ENCODE data around the gene RPL14. TPM values are rescaled to one million over a fixed set of nuclear protein-coding genes. Genes with fewer than 3 reads are reported as not detected.

The RPL14 gene
- total RNA-seq, 4 donors from 2014 or later = 428 to 617 (median 466) TPM

DNA sequence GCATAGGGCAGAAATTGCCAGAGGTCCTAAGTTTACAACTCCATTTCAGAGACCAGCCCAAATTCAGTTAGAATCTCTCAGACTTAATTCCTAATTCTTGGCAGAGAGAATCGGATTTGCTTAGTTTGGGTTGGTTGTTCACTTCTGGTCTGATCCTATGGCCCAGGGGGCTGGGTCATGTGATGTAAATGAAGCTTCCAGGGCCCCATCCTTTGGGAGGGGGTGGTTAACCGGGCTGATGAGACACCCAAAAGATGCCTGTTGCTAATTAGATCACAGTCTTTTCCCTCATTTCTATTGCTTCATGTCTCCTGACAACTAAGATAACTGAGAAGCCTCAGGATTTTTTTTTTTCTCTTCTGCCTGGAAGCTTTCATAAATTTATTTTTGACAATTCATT is 37.6 kb downstream of the RPL14 start:
- Histone ChIP-seq H3K9me3 (no peaks in the 10 kb centered on the region), H3K27ac (no peak overlapping the region), H3K27me3 (no peaks in the 10 kb centered on the region), H3K4me1 (no peaks in the 10 kb centered on the region), H3K36me3 (no peaks in the 10 kb centered on the region), H3K4me3 (no peak overlapping the region)
- TF ChIP-seq, protein P1, sequence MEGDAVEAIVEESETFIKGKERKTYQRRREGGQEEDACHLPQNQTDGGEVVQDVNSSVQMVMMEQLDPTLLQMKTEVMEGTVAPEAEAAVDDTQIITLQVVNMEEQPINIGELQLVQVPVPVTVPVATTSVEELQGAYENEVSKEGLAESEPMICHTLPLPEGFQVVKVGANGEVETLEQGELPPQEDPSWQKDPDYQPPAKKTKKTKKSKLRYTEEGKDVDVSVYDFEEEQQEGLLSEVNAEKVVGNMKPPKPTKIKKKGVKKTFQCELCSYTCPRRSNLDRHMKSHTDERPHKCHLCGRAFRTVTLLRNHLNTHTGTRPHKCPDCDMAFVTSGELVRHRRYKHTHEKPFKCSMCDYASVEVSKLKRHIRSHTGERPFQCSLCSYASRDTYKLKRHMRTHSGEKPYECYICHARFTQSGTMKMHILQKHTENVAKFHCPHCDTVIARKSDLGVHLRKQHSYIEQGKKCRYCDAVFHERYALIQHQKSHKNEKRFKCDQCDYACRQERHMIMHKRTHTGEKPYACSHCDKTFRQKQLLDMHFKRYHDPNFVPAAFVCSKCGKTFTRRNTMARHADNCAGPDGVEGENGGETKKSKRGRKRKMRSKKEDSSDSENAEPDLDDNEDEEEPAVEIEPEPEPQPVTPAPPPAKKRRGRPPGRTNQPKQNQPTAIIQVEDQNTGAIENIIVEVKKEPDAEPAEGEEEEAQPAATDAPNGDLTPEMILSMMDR (IDR thresholded peaks at IDR 0.05) = no peak
- TF ChIP-seq POLR2AphosphoS5 (IDR thresholded peaks at IDR 0.05) (no peak), EP300 (IDR thresholded peaks at IDR 0.05) (no peak), POLR2A (IDR thresholded peaks at IDR 0.05) (no peak)
- WGBS = 31% methylated on average over 2 of the region's 2 CpGs
- no peak for DNase-seq (ENCODE audit: low spot score in 2 of 2)

DNA sequence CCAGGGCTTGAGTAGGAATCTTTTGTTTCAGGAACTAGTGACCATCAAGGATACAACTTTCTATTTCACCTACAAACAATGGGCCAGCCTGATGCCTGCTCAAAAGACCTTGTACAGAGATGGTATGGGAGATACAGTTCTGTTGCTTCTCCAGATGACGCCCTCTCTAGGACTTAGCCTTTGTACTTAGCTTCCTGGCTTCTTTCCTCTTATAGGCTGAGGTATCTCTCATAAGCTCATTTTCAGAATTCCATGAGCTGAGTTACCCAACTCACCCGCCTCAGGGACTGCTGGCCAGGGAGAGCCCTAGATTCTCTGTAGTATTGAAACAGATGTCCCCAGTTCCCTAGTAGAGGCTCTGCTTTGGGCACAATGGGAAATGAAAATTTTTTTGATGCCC is 40.1 kb downstream of the RPL14 start:
- no peaks in the 10 kb centered on the region for H3K9me3 ChIP-seq
- TF ChIP-seq, protein P1 (IDR thresholded peaks at IDR 0.05) = no peak
- TF ChIP-seq POLR2A (IDR thresholded peaks at IDR 0.05) (no peak), EP300 (IDR thresholded peaks at IDR 0.05) (no peak), POLR2AphosphoS5 (IDR thresholded peaks at IDR 0.05) (no peak)
- H3K4me1 ChIP-seq = no peaks in the 10 kb centered on the region
- DNase-seq (ENCODE audit: low spot score in 2 of 2) = no peak
- 89% methylated on average over 2 of the region's 2 CpGs for WGBS
- H3K4me3 ChIP-seq = no peak overlapping the region
- no peaks in the 10 kb centered on the region for H3K27me3 ChIP-seq
- no peak overlapping the region for H3K27ac ChIP-seq
- H3K36me3 ChIP-seq = no peaks in the 10 kb centered on the region

DNA sequence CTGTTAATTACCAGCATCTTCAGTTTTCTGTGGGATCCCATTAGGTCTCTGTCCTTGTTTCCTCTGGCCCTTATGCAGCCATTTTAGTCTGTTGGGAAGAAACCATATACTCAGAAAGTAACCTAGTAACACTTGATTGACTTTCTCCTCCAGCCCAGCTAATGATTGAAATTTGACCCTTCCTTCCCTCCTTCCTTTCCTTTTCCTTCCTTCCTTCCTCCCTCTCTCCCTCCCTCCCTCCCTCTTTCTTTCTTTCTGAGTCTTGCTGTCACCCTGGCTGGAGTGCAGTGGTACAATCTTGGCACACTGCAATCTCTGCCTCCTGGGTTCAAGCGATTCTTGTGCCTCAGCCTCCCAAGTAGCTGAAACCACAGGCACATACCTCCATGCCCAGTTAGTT is 42.8 kb downstream of the RPL14 start:
- Histone ChIP-seq H3K36me3 (no peaks in the 10 kb centered on the region), H3K27me3 (no peaks in the 10 kb centered on the region), H3K4me1 (peaks cover 3% of the 10 kb centered on the region), H3K27ac (no peak overlapping the region), H3K9me3 (no peaks in the 10 kb centered on the region), H3K4me3 (no peak overlapping the region)
- WGBS = 100% methylated on average over 1 of the region's 1 CpG
- TF ChIP-seq POLR2A (IDR thresholded peaks at IDR 0.05) = no peak
- TF ChIP-seq EP300 (IDR thresholded peaks at IDR 0.05) = no peak
- TF ChIP-seq, protein P1 (IDR thresholded peaks at IDR 0.05) = no peak
- no peak for TF ChIP-seq POLR2AphosphoS5 (IDR thresholded peaks at IDR 0.05)
- DNase-seq (ENCODE audit: low spot score in 2 of 2) = no peak

DNA sequence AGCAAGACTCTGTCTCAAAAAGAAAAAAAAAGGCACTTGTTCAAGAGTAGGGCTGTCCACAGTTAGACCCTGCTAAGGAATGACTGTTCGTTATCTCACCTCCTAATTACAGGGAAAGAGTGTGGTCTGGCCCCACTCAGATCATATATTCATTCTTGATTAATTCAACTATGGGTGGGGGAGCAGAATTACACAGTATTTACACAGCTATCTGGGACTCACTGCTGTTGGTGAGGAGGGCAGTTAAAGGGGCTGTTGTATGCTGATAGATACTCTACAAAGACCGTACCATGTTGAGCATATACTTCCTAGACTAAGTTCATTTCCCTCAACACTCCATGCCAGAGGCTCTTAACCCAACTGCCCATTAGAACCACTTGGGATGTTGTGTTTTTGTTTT is 44.9 kb downstream of the RPL14 start:
- TF ChIP-seq POLR2A (IDR thresholded peaks at IDR 0.05) (no peak), POLR2AphosphoS5 (IDR thresholded peaks at IDR 0.05) (no peak), EP300 (IDR thresholded peaks at IDR 0.05) (no peak)
- TF ChIP-seq, protein P1 (IDR thresholded peaks at IDR 0.05) = no peak
- Histone ChIP-seq H3K27ac (no peak overlapping the region), H3K36me3 (no peaks in the 10 kb centered on the region), H3K9me3 (no peaks in the 10 kb centered on the region), H3K4me1 (peaks cover 18% of the 10 kb centered on the region), H3K27me3 (no peaks in the 10 kb centered on the region), H3K4me3 (no peak overlapping the region)
- 90% methylated on average over 2 of the region's 2 CpGs for WGBS
- no peak for DNase-seq (ENCODE audit: low spot score in 2 of 2)

DNA sequence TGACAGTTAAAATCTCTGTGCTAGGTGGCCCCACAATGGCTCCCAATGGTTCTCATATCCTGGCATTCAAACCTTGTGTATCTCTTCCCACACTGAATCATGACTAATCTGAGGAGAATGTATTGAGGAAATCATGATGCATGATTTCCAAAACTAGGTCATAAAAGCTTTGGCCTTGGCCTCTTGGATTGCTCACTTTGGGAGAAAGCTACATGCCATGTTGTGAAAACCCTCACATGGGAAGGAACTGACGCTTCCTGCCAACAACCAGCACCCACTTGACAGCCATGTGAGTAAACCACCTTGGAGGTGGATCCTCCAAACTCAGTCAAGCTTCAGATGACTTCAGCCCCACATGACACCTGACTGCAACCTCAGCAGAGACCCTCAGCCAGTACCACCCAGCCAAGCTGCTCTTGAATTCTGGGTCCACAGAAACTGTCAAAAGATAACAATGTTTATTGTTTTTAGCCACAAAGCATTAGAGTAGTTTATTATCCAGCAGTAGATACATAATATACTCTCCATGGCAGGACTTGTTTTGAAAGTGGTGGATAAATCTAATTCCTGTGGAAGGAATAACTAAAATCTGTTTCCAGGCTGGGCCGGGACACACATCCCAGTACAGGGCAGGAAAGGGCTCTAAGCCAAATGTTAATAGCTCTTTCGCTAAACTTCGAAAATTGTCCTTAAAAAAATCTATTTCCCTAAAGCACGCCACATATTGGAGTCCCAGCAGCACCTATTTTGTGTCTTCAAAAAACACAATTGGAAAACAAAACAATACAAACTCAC is 47.7 kb downstream of the RPL14 start:
- DNase-seq (ENCODE audit: low spot score in 2 of 2) = peak in 1 of 2 donors; percentile 67
- peak overlapping the region; percentile 62 for H3K4me3 ChIP-seq

More for the DNA sequence above, 47.7 kb downstream of the RPL14 start:
- H3K27ac ChIP-seq = peak overlapping the region; percentile 68
- no peaks in the 10 kb centered on the region for H3K36me3 ChIP-seq
- peak in 2 of 3 donors; percentile 51 to 89 for TF ChIP-seq POLR2AphosphoS5 (IDR thresholded peaks at IDR 0.05)
- no peak for TF ChIP-seq EP300 (IDR thresholded peaks at IDR 0.05)
- no peaks in the 10 kb centered on the region for H3K9me3 ChIP-seq
- WGBS = 55% methylated on average over 5 of the region's 5 CpGs
- H3K4me1 ChIP-seq = peaks cover 18% of the 10 kb centered on the region
- H3K27me3 ChIP-seq = no peaks in the 10 kb centered on the region

Data from suprapubic skin (tissue), 4 donors.